H9 (cell line): Measurements from ENCODE around the gene ARMC2. TPM values are rescaled to one million over a fixed set of nuclear protein-coding genes. Genes with fewer than 3 reads are reported as not detected.

Source experiments
- DNase-seq: peaks from one replicate; pipeline ENCODE4 v3.0.0-alpha.2; 2017
- H2AFZ ChIP-seq: one replicate; pipeline ENCODE4 v1.6.1; 2013; ENCODE audit warnings: mild to moderate bottlenecking, low read length, control low read depth, moderate library complexity
- H2AK5ac ChIP-seq: 2 replicates; pipeline ENCODE4 v1.6.1; 2013; ENCODE audit warnings: low read length, control low read depth, mixed read lengths; ENCODE audit not compliant: insufficient read length
- H2BK120ac ChIP-seq: one replicate; pipeline ENCODE4 v1.6.1; 2013; ENCODE audit warnings: low read depth, mild to moderate bottlenecking, low read length, control low read depth, inconsistent platforms; ENCODE audit not compliant: poor library complexity, severe bottlenecking
- H2BK12ac ChIP-seq: 2 replicates; pipeline ENCODE4 v1.6.1; 2013; ENCODE audit warnings: low read length, control low read depth, mixed read lengths, low read depth; ENCODE audit not compliant: insufficient read length
- H2BK15ac ChIP-seq: 2 replicates; pipeline ENCODE4 v1.6.1; 2013; ENCODE audit warnings: low read depth, low read length, control low read depth
- H2BK20ac ChIP-seq: one replicate; pipeline ENCODE4 v1.6.1; 2013; ENCODE audit warnings: low read depth, mild to moderate bottlenecking, low read length, control low read depth, inconsistent platforms; ENCODE audit not compliant: poor library complexity, severe bottlenecking
- H2BK5ac ChIP-seq: 2 replicates; pipeline ENCODE4 v1.6.1; 2013; ENCODE audit warnings: low read length, control low read depth, mixed read lengths; ENCODE audit not compliant: insufficient read length
- H3K14ac ChIP-seq: 2 replicates; pipeline ENCODE4 v1.6.1; 2013; ENCODE audit warnings: low read length, control low read depth; ENCODE audit not compliant: insufficient read depth
- H3K18ac ChIP-seq: 2 replicates; pipeline ENCODE4 v1.6.1; 2013; ENCODE audit warnings: low read depth, mild to moderate bottlenecking, mixed read lengths, low read length, control low read depth; ENCODE audit not compliant: insufficient read length
- H3K23ac ChIP-seq: 2 replicates; pipeline ENCODE4 v1.6.1; 2013; ENCODE audit warnings: low read length, control low read depth, mixed read lengths, low read depth; ENCODE audit not compliant: insufficient read length
- H3K23me2 ChIP-seq: 2 replicates; pipeline ENCODE4 v1.6.1; 2013; ENCODE audit warnings: low read depth, mild to moderate bottlenecking, mixed read lengths, low read length, control low read depth; ENCODE audit not compliant: insufficient read length, poor library complexity, severe bottlenecking
- H3K27ac ChIP-seq: 2 replicates; pipeline ENCODE4 v1.5.1; 2013; ENCODE audit warnings: low read length, control low read depth, mixed read lengths, low read depth; ENCODE audit not compliant: insufficient read length
- H3K27me3 ChIP-seq: 2 replicates; pipeline ENCODE4 v1.6.1; 2013; ENCODE audit warnings: low read length, control low read depth, inconsistent platforms; ENCODE audit not compliant: insufficient read depth
- H3K4ac ChIP-seq: 2 replicates; pipeline ENCODE4 v1.6.1; 2013; ENCODE audit warnings: low read depth, mild to moderate bottlenecking, control low read depth, inconsistent platforms, low read length, moderate library complexity
- H3K4me1 ChIP-seq: 2 replicates; pipeline ENCODE4 v1.6.1; 2013; ENCODE audit warnings: low read length, control low read depth, inconsistent platforms; ENCODE audit not compliant: insufficient read depth
- H3K4me2 ChIP-seq: 2 replicates; pipeline ENCODE4 v1.6.1; 2013; ENCODE audit warnings: low read length, control low read depth, mixed read lengths; ENCODE audit not compliant: insufficient read length, insufficient read depth
- H3K56ac ChIP-seq: 2 replicates; pipeline ENCODE4 v1.6.1; 2013; ENCODE audit warnings: low read depth, mild to moderate bottlenecking, mixed read lengths, low read length, control low read depth; ENCODE audit not compliant: insufficient read length
- H3K79me1 ChIP-seq: 2 replicates; pipeline ENCODE4 v1.6.1; 2013; ENCODE audit warnings: low read depth, mild to moderate bottlenecking, moderate library complexity, low read length, control low read depth, inconsistent platforms; ENCODE audit not compliant: insufficient read depth, poor library complexity, severe bottlenecking
- H3K79me2 ChIP-seq: 2 replicates; pipeline ENCODE4 v1.6.1; 2013; ENCODE audit warnings: low read length, control low read depth, inconsistent platforms; ENCODE audit not compliant: insufficient read depth
- H3K9ac ChIP-seq: 2 replicates; pipeline ENCODE4 v1.6.1; 2013; ENCODE audit warnings: low read length, control low read depth, mixed read lengths; ENCODE audit not compliant: insufficient read length; ENCODE audit errors: extremely low read depth
- H3K9me3 ChIP-seq: one replicate; pipeline ENCODE4 v1.6.1; 2013; ENCODE audit warnings: low read depth, low read length, inconsistent platforms; ENCODE audit not compliant: control insufficient read depth
- H3T11ph ChIP-seq: one replicate; pipeline ENCODE4 v1.6.1; 2013; ENCODE audit warnings: mild to moderate bottlenecking, low read length, control low read depth, inconsistent platforms
- H4K20me1 ChIP-seq: one replicate; pipeline ENCODE4 v1.6.1; 2013; ENCODE audit not compliant: control insufficient read depth, insufficient read length, insufficient read depth
- H4K5ac ChIP-seq: 2 replicates; pipeline ENCODE4 v1.6.1; 2013; ENCODE audit warnings: low read depth, mild to moderate bottlenecking, mixed read lengths, low read length, control low read depth; ENCODE audit not compliant: insufficient read length
- H4K8ac ChIP-seq: replicated peaks from 2 replicates; pipeline ENCODE4 v1.6.1; 2013; ENCODE audit warnings: low read length, control low read depth, mixed read lengths, low read depth; ENCODE audit not compliant: insufficient read length
- H4K91ac ChIP-seq: 2 replicates; pipeline ENCODE4 v1.6.1; 2013; ENCODE audit warnings: low read depth, mild to moderate bottlenecking, moderate library complexity, mixed read lengths, low read length, control low read depth; ENCODE audit not compliant: insufficient read length
- H3K27ac Mint-ChIP-seq, 3 experiments: 2 replicates in 2 of 3; 3 replicates in 1 of 3; pipeline ENCODE4 v1.8.0; 2020 to 2021; ENCODE audit warnings: mixed read lengths in 3 of 3, mild to moderate bottlenecking in 1 of 3, moderate library complexity in 1 of 3
- H3K27me3 Mint-ChIP-seq: 2 replicates; pipeline ENCODE4 v1.8.0; 2021; ENCODE audit warnings: low read depth, mild to moderate bottlenecking, moderate library complexity, mixed read lengths
- H3K36me3 Mint-ChIP-seq, 3 experiments: 2 replicates in 2 of 3; 3 replicates in 1 of 3; pipeline ENCODE4 v1.8.0; 2020 to 2021; ENCODE audit warnings: low read depth in 3 of 3, mixed read lengths in 3 of 3; ENCODE audit not compliant: insufficient read depth in 1 of 3
- H3K4me1 Mint-ChIP-seq, 2 experiments: 2 replicates each; pipeline ENCODE4 v1.8.0; 2020; ENCODE audit warnings: mixed read lengths in 2 of 2
- H3K4me3 Mint-ChIP-seq, 2 experiments: 2 replicates in 1 of 2; 3 replicates in 1 of 2; pipeline ENCODE4 v1.8.0; 2020 to 2021; ENCODE audit warnings: mild to moderate bottlenecking in 2 of 2, mixed read lengths in 2 of 2, moderate library complexity in 1 of 2
- H3K9me3 Mint-ChIP-seq, 2 experiments: 2 replicates in 1 of 2; 3 replicates in 1 of 2; pipeline ENCODE4 v1.8.0; 2020; ENCODE audit warnings: mild to moderate bottlenecking in 2 of 2, mixed read lengths in 2 of 2, moderate library complexity in 1 of 2
- CTCF ChIP-seq: fragments of 200-600 bp; sonication (generic); conservative IDR thresholded peaks from 3 replicates; pipeline ENCODE4 v1.8.0; 2021; ENCODE audit warnings: antibody characterized with exemption, mild to moderate bottlenecking
- WGBS: extraction: QIAGEN DNeasy Blood & Tissue Kit; methylation state at CpG from one replicate; pipeline ENCODE4 v1.1.7; 2013; ENCODE audit warnings: missing lambda C conversion rate, low lambda C conversion rate, mixed read lengths; ENCODE audit not compliant: insufficient read length; ENCODE audit errors: extremely low coverage; 5-methylcytosine and 5-hydroxymethylcytosine counted together
- total RNA-seq: library from RNA; stranded (reverse); gene quantifications from 2 replicates; pipeline ENCODE4 v1.2.1, GENCODE V29; 2021

Gene ARMC2
- total RNA-seq, 1 experiment from 2014 or later: 2.8 TPM

DNA sequence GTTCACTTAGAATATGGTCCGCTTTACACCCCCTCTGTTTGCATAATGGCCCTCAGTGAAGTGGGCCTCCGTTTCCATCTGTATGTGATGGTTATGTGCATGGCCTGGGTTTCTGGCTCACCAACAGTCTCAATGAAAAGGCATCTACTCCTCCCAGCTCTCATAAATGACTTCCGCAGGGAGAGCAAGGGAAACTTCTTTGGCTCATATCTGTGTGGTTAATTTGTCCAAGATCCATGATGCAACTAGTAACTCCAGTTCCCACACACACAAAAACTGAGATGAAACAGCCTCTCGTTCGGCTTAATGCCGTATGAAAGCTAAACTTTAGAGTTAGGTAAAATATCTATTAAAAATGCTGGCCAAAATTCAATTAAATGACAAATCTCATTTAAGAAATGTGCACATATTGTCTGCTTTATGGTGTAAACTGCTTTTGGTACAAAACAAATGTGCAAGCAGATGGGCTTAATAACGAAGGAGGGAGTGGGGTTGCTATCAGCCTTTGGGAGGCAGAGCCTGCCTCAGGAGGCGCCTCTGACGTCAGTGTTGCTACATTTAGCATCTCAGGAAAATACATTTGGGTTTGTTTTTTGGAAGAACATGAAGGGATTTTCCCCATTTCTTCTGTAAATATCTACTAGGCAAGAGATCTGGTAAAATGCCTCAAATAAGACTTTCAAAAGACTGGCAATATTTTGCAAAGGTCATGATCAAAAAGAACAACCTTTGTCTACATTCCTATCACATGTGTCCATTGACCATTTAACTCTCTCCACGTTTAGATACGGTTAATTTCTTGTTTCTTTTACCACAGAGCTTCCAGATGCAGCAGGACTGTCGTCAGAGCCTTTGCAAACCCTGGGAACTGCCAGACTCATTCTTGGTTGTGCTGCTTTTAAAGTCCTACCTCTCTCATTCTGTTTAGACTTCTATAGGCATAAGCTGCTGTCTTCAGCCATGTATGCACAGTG is 96.8 kb downstream of the ARMC2 start:
- no CpG with 5 or more reads among the region's 12 CpGs for WGBS
- H2AFZ ChIP-seq: no peak overlapping the region

More for the DNA sequence above, 96.8 kb downstream of the ARMC2 start:
- Histone ChIP-seq H2BK12ac (no peak overlapping the region), H3K27ac (no peak overlapping the region), H4K5ac (no peak overlapping the region), H3T11ph (no peak overlapping the region), H2BK120ac (no peak overlapping the region), H3K14ac (no peak overlapping the region), H3K23ac (no peak overlapping the region), H3K79me1 (no peaks in the 10 kb centered on the region), H4K91ac (no peak overlapping the region), H3K56ac (no peak overlapping the region), H3K4me1 (peaks cover 2% of the 10 kb centered on the region; the same call in 1 of the 2 replicates), H3K18ac (no peak overlapping the region), H2BK20ac (no peak overlapping the region), H3K79me2 (no peaks in the 10 kb centered on the region), H3K4ac (no peak overlapping the region), H3K23me2 (no peaks in the 10 kb centered on the region), H3K9ac (no peak overlapping the region), H3K4me2 (no peak overlapping the region), H3K9me3 (no peaks in the 10 kb centered on the region), H2BK5ac (no peak overlapping the region), H2AK5ac (no peak overlapping the region), H4K8ac (no peak overlapping the region), H3K27me3 (no peaks in the 10 kb centered on the region; the same call in 1 of the 2 replicates), H2BK15ac (no peak overlapping the region), H4K20me1 (no peaks in the 10 kb centered on the region)
- H3K36me3 Mint-ChIP-seq: no peaks in the 10 kb centered on the region; a peak in 1 of 7 replicates
- peak overlapping the region in 1 of 3 experiments; percentile 44; a peak in 1 of 7 replicates for H3K27ac Mint-ChIP-seq
- peaks cover 17 to 24% of the 10 kb centered on the region in 2 experiments for H3K4me1 Mint-ChIP-seq
- DNase-seq: no peak
- H3K4me3 Mint-ChIP-seq: no peak overlapping the region
- H3K9me3 Mint-ChIP-seq: no peaks in the 10 kb centered on the region
- peaks cover 2% of the 10 kb centered on the region for H3K27me3 Mint-ChIP-seq
- no peak for TF ChIP-seq CTCF
